NOMO-1 treated with dmso at 0.1 percent for 144 hours (cell line): ENCODE measurements around the gene STN1.

Experiments used
- DNase-seq: peaks from one replicate; lab custom pipeline; 2025; ENCODE audit not compliant: unreplicated experiment; lab: John Stamatoyannopoulos, UW

STN1 gene

DNA sequence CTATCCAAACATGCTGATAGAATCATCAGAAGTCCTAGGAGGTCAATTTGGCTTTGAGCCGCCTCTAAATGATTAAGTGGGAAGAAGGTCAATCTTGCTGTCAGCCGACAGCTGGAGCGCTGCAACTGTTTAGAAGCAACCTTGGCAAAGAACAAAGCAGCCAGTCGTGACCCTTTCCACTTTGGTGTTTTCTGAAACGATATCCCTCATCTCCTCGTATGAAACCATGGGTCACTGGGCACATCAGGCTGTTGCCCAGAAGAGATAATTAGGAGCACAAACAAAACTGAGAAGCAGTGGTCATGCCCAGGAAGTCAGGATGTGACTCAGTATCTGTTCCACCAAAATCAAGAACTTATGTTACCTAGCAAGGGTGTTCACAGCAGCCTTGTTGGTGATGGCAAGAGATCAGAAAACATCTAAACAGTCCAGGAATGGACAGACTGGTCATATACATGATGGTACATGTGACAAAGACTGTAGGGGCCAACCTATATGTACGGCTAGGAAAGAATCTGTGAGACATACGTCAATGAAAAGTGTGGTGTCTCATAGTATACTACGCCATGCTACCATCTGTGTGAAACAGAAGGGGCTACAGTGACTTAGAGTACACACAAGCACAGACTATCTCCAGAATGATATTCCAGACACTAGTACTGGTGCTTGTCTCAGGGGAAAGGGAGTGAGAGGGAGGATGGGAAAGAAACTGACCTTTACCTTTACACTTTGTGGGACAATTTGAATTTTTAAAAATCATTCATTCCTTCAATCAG lies 22.4 kb downstream of the STN1 start:
- no peak for DNase-seq

DNA sequence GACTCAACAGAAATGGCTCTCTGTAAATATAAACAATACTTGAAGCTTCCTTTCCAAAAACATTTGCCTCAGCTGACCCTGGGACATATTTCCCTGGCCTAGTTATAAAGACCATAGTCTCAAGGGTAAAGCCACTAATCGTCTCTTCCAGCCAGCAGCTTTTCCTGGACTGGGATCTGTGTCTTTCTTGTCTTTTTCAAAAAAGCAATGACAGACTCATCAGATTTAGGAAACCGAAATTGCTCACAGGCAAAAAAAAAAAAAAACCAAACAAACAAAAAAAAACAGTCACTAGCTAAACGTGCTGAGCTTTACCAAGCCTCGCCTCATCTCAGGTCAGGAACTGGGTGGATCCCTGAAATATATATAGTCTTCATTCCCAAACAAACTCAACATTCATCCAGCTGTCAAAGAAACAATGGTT lies 23.5 kb downstream of the STN1 start:
- DNase-seq: no peak

DNA sequence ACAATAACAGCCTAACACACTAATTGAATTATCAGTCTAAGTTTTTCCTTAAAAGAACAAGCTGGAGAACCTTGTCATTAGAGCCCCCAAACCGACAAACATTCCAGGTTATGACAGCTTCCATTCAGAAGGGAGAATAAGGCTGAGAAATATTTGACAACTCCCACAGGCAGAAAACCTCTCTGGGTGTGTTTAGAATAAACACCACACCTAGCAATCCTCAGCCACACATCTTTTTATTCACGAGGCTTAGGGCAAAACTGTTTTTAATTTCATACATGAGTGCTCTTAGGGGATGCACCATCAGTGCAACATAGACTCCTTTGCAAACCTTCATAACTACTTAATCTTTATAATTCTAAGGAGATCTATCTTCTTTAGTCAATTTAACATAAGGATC lies 24.2 kb downstream of the STN1 start:
- DNase-seq: no peak

GRCh38 chr10:103892181-103892580 lies 25.8 kb downstream of the STN1 start:
- no peak for DNase-seq

DNA sequence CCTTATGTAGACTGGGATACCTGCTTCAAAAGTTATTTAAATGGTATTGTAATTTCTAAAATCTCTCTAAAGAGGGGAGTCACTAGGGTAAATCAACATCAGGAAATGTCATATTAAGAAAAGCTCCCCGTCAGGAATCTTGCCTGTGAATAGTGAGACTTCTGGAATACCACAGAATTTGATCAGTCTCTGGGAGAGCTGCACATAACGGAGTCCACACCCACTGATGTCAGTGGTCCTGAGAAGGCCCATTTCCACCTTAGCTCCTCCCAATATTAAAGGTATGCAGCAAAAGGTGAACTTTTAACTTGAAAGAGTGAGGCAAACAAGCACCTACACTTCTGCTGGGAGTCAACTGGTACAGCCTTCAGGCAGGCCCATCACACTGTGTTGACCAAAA lies 27.3 kb downstream of the STN1 start:
- no peak for DNase-seq

- DNase-seq: no peak
These were observed 27.8 kb downstream of the STN1 start for GRCh38 chr10:103890194-103890658.

DNA sequence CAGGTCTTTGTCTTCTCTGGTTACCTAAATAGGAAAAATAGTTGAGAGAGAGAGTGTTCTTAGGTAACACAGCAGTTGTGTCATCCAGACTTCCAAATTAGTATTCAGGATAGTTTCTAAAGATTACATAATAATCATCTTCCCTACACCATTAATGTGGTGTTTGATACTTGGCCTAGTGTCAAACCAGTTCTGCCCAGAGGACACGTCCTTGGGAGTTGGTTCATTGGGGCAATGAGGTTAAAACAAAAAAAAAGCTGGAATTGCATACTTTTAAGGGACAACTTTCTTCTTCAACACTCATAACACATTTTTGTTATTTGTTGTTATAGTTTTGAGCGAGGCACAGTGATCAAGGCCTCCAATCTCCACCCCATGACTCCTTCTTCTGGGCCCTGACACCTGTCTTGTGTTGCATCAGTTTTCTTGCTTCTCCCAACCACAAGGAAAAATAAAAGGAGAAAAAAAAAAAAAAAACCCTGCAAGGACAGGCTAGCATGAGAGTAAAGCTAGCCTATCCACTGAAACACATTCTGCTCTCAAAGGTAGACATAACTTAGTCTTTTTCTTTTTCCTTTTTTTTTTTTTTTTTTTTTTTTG lies 28.8 kb downstream of the STN1 start:
- no peak for DNase-seq

DNA sequence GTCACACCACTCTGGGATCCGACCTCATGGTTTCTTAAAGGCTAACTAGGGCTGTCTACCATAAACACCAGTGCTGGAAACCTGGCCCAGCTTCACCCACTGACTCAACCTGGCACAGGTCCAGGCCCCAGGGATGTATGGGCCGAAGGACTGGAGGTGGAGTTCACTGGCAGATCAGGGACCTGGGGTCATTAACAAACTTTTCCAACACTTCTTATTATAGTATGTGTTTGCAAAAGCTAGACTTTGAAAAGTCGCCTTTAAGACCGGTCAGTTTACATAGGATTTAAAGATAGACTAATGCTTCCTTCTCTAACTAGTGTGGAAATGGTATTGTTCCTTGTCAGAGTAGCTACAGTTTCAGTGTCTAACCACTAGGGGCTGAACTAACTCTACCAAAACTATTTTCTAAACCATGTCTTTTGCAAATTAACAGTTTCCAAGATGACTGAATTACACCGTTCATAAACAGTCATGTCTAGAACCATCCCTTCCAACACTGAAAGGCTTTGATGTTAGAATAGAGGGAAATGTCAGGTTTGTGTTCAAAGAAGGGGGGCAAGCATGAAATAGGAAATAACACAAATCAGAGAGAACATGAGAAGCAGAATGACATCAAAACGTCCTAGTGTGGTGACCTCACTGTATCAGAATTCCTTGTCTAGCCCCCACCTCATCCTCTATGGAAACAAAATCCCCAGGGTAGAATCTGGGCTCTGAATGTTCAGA lies 29.7 kb downstream of the STN1 start:
- no peak for DNase-seq

DNA sequence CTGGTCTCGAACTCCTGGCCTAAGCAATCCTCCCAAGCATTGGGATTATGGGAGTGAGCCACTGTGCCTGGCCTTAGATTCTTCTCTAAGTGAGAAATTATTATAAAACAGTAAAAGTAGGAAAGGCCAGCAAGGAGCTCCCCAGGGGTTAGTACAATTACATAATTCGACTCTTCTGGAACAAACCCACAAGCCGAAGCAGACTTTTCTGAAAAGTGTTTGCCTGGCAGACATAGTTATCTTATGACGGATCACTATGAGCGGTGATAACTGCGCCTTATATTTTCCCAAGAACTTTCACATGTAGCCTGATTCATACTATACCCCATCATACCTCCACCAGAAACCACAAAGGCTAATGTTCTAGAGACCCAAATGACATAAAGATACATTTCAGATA lies 32.4 kb downstream of the STN1 start:
- no peak for DNase-seq

DNA sequence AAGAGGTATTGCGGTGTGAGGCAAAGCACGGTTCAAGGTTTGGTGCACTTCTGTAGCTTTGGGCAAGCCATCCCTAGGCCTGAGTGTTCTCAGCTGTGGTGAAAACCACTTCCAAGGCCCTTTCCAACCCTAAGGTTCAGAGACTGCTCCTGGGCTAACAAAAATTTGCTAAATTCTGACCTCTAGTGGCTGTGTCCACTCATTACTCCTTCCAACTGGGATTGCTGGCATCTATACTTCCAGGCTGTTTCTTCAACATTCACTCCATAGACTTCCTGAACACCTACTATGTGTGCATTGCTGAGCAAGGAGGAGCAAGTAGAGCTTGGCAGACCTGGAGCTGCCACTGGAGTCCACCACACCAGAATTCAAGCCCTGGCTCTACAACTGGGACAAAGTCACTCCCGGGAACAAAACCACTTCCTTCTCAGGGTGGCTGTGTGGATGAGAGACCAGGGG lies 33.3 kb downstream of the STN1 start:
- no peak for DNase-seq

DNA sequence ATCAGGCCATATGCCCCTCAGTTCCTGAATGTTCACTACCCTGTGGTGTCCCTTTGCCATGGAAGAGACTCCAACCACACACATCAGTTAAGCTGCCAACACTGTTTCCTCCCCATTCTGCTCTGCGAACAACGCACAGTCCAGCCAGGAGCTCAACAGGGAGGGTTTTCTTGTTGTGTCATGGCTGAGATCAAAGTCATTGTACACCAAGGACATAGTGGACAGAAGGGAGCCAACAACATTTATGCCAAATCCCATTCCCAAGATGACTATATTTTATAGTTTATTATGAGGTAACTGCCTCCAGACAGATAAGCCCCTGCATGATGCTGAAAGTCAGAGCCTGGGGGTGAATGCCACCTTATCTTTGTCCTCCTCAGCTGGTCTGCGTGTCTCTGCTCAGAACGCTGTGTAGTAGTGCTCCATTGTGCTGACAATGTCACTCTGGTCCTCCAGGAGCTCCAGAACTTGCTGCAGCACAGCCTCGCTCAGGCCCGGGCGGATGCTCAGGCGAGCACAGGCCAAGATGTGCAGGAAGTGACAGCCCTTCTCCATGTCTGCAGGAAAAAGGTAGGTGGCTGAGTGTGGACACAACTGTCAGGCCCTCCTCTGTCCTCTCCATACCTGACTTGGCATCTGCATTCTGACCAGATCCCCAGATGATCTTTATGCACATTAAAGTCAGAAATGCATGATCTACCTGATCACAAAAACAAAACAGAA lies 35.5 kb downstream of the STN1 start:
- no peak for DNase-seq

- DNase-seq: no peak
These were observed 36.3 kb downstream of the STN1 start for GRCh38 chr10:103881416-103882284.

DNA sequence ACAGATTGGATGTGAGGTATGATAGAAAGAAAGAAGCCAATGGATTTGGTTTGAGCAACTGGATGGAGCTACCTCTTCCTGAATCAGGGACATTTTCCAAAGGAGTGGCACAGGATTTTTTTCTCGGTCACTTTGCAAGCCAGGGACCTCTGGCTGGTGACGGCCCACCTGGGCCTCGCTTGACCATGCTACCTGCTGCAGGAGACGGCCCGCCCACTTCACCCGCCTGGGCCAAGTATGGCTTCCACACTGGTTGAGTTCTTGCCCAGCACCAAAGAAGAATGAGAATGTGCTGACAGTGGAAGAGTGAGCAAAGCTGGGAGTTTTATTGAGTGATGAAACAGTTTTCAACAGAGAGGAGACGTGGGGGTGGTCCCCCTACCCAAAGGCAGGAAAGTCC lies 38.2 kb downstream of the STN1 start:
- no peak for DNase-seq

DNA sequence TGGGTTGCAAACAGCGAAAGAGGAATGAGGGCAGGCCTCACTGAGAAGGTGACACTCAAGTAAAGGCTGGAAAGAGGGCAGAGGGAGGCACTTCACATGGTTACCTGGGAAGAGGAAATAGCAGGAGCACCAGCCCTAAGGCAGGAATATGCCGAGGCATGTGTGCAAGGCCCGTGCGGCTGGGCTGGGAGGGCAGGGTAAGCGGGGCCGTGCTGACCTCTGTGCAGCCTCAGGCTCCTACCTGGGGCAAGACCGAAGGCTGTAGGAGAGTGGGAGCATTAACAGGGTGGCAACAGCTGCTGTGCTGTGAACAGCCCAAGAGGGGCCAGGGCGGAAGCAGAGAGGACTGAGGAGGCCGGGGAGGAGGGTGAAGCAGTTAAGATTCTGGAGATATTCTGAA lies 38.6 kb downstream of the STN1 start:
- no peak for DNase-seq

DNA sequence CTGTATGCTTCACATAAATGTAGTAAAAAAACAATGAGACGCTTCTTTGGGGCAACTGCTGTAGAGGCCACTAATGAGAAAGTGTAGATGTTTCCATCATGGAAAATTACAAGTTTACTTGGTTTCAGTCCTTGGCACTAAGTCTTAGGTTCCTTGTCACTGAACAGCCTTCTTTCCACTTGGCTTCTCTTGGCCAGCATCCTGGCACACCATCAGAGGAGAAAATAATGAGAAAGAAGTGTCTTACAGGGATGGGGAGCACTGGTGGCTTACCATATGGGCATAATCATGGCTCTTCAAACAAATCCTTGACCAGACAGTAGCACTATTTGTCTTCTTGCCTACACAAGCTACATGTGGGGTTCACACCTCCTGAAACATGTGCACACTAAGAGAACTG lies 40.1 kb downstream of the STN1 start:
- no peak for DNase-seq

GRCh38 chr10:103876155-103876554 lies 41.8 kb downstream of the STN1 start:
- no peak for DNase-seq

DNA sequence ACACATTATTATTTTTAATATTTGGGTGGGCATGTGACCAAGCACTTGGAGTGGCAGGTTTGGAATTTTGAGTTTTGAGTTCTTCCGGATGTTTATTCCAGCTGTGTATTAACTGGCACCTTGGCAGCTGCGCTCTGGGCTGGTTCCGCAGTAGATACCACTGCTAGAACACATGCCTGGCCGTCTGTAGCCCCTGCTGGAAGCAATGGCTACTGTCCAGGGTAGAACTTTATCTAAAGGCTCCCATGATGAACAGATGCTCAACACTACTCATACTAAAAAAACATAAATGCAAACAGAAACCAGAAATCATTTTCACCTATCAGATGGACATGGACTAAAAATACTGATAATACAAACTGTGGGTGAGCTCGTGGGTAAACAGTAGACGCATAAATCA lies 43.3 kb downstream of the STN1 start:
- no peak for DNase-seq

- no peak for DNase-seq
These were observed 45.6 kb downstream of the STN1 start for GRCh38 chr10:103872137-103872931.

- DNase-seq: no peak
These were observed 47.0 kb downstream of the STN1 start for GRCh38 chr10:103871006-103871405.

- no peak for DNase-seq
These were observed 47.5 kb downstream of the STN1 start for GRCh38 chr10:103870516-103870915.
